ENCODE results near the gene IKBIP. TPM values are rescaled to one million over a fixed set of nuclear protein-coding genes. Genes with fewer than 3 reads are reported as not detected.

The IKBIP gene
- total and polyA plus RNA-seq, 7 experiments from 2014 or later, result 2.3 to 24.6 (median 5.8) TPM

- H3K4me1 ChIP-seq (ENCODE audit: control insufficient read depth in 2 of 2, insufficient read depth in 2 of 2, low read length in 2 of 2), result no peaks in the 10 kb centered on the region
- CTCF ChIA-PET, result interaction anchor here (1.2 to 5.4 kb wide), 3 partner anchors 9 to 87 kb away, joined by 6 to 59 read pairs (median 7); no protein-coding TSS in a partner anchor
- H3K36me3 Mint-ChIP-seq, result peaks cover 2 to 27% (median 12%) of the 10 kb centered on the region in 5 donors
- H3K36me3 ChIP-seq (ENCODE audit: control insufficient read depth in 2 of 3, insufficient read depth in 3 of 3, low read length in 3 of 3), result peaks cover 3 to 24% (median 5%) of the 10 kb centered on the region in 3 experiments
- H3K27ac ChIP-seq (ENCODE audit: low read depth, low read length), result no peak overlapping the region
- H3K9me3 Mint-ChIP-seq, result no peaks in the 10 kb centered on the region
- ATAC-seq, result peak; percentile 64
- H3K4me1 Mint-ChIP-seq, result peaks cover 4 to 18% (median 12%) of the 10 kb centered on the region in 7 donors
- POLR2A ChIA-PET, result interaction anchor here (1.0 kb wide), 1 partner anchor 87 kb away, joined by 3 read pairs; no protein-coding TSS in a partner anchor
- H3K27me3 Mint-ChIP-seq, result no peaks in the 10 kb centered on the region
- H3K27ac Mint-ChIP-seq, result peak overlapping the region in 1 of 9 donors; percentile 70
- peak in 7 of 9 donors; percentile 32 to 69 (median 51) for DNase-seq
- no peak overlapping the region for H3K4me3 Mint-ChIP-seq
- intact Hi-C loops (cut with micrococcal nuclease), result loop anchor here (1.0 to 2.0 kb wide), 8 partner anchors 9 to 229 kb away; partner anchors contain the start of genes APAF1 (in 1 of the 2), IKBIP (in 1 of the 2) and SLC25A3 (in 1 of the 2)
- no peak overlapping the region for H3K4me3 ChIP-seq (ENCODE audit: low read length)
- no peaks in the 10 kb centered on the region for H3K9me3 ChIP-seq (ENCODE audit: control insufficient read depth in 2 of 3, low read length in 3 of 3)
- H3K27me3 ChIP-seq (ENCODE audit: control insufficient read depth in 2 of 2, insufficient read depth in 2 of 2, low read length in 2 of 2), result no peaks in the 10 kb centered on the region
These were observed 9.4 kb upstream of the IKBIP start for GRCh38 chr12:98653866-98654493.

- no peak overlapping the region for H3K4me3 ChIP-seq (ENCODE audit: low read length)
- Mint-ChIP-seq H3K36me3 (peaks cover 0 to 11% (median 5%) of the 10 kb centered on the region in 5 donors), H3K4me3 (no peak overlapping the region), H3K27me3 (no peaks in the 10 kb centered on the region), H3K27ac (no peak overlapping the region), H3K4me1 (peaks cover 11 to 28% (median 17%) of the 10 kb centered on the region in 7 donors), H3K9me3 (no peaks in the 10 kb centered on the region)
- H3K36me3 ChIP-seq (ENCODE audit: control insufficient read depth in 2 of 3, insufficient read depth in 3 of 3, low read length in 3 of 3), result peaks cover 0 to 11% (median 3%) of the 10 kb centered on the region in 3 experiments
- intact Hi-C loops (cut with micrococcal nuclease), result no loop called here
- CTCF ChIA-PET, result interaction anchor here (0.6 to 5.4 kb wide), 7 partner anchors 11 to 226 kb away, joined by 3 to 59 read pairs (median 3); no protein-coding TSS in a partner anchor
- H3K4me1 ChIP-seq (ENCODE audit: control insufficient read depth in 2 of 2, insufficient read depth in 2 of 2, low read length in 2 of 2), result peaks cover 0 to 4% of the 10 kb centered on the region in 2 donors
- H3K27ac ChIP-seq (ENCODE audit: low read depth, low read length), result no peak overlapping the region
- ATAC-seq, result no peak
- POLR2A ChIA-PET, result interaction anchor here (1.2 to 1.6 kb wide), 3 partner anchors 13 to 58 kb away, joined by 4 to 6 read pairs (median 4); partner anchors contain the start of gene SLC25A3
- H3K9me3 ChIP-seq (ENCODE audit: control insufficient read depth in 2 of 3, low read length in 3 of 3), result no peaks in the 10 kb centered on the region
- DNase-seq, result no peak
- H3K27me3 ChIP-seq (ENCODE audit: control insufficient read depth in 2 of 2, insufficient read depth in 2 of 2, low read length in 2 of 2), result no peaks in the 10 kb centered on the region
These were observed 6.7 kb upstream of the IKBIP start for GRCh38 chr12:98651328-98651727.

- Mint-ChIP-seq H3K36me3 (peaks cover 0 to 10% (median 5%) of the 10 kb centered on the region in 5 donors), H3K27ac (peak overlapping the region; percentile 39 to 90 (median 74)), H3K4me1 (peaks cover 7 to 40% (median 26%) of the 10 kb centered on the region in 7 donors), H3K4me3 (peak overlapping the region; percentile 81 to 100 (median 96)), H3K27me3 (no peaks in the 10 kb centered on the region), H3K9me3 (no peaks in the 10 kb centered on the region)
- H3K4me1 ChIP-seq (ENCODE audit: control insufficient read depth in 2 of 2, insufficient read depth in 2 of 2, low read length in 2 of 2), result peaks cover 0 to 8% of the 10 kb centered on the region in 2 donors
- ATAC-seq, result no peak
- peak overlapping the region; percentile 28 for H3K27ac ChIP-seq (ENCODE audit: low read depth, low read length)
- no peaks in the 10 kb centered on the region for H3K27me3 ChIP-seq (ENCODE audit: control insufficient read depth in 2 of 2, insufficient read depth in 2 of 2, low read length in 2 of 2)
- intact Hi-C loops (cut with micrococcal nuclease), result no loop called here
- no peaks in the 10 kb centered on the region for H3K9me3 ChIP-seq (ENCODE audit: control insufficient read depth in 2 of 3, low read length in 3 of 3)
- peak overlapping the region; percentile 72 for H3K4me3 ChIP-seq (ENCODE audit: low read length)
- ChIA-PET POLR2A (interaction anchor here (0.7 to 1.6 kb wide), 4 partner anchors 24 to 133 kb away, joined by 3 to 20 read pairs (median 4); partner anchors contain the start of gene SLC25A3), CTCF (interaction anchor here (0.7 to 2.1 kb wide), 3 partner anchors 40 to 77 kb away, joined by 3 to 5 read pairs (median 3); partner anchors contain the start of gene SLC25A3)
- DNase-seq, result peak in 1 of 9 donors; percentile 10
- peaks cover 0 to 25% (median 3%) of the 10 kb centered on the region in 3 experiments for H3K36me3 ChIP-seq (ENCODE audit: control insufficient read depth in 2 of 3, insufficient read depth in 3 of 3, low read length in 3 of 3)
These were observed 1.9 kb upstream of the IKBIP start for GRCh38 chr12:98646294-98647090.

- no peaks in the 10 kb centered on the region for H3K27me3 ChIP-seq (ENCODE audit: control insufficient read depth in 2 of 2, insufficient read depth in 2 of 2, low read length in 2 of 2)
- H3K4me3 Mint-ChIP-seq, result peak overlapping the region; percentile 90 to 100 (median 96)
- ChIA-PET POLR2A (interaction anchor here (0.7 to 1.6 kb wide), 3 partner anchors 25 to 132 kb away, joined by 3 to 20 read pairs (median 4); partner anchors contain the start of gene SLC25A3), CTCF (interaction anchor here (0.7 to 2.1 kb wide), 3 partner anchors 39 to 76 kb away, joined by 3 to 5 read pairs (median 3); partner anchors contain the start of gene SLC25A3)
- ATAC-seq (no peak), DNase-seq (peak in 4 of 9 donors; percentile 5 to 12 (median 8))
- no peaks in the 10 kb centered on the region for H3K27me3 Mint-ChIP-seq
- peak overlapping the region; percentile 76 for H3K27ac ChIP-seq (ENCODE audit: low read depth, low read length)
- peaks cover 0 to 12% (median 5%) of the 10 kb centered on the region in 5 donors for H3K36me3 Mint-ChIP-seq
- H3K9me3 Mint-ChIP-seq, result no peaks in the 10 kb centered on the region
- peaks cover 0 to 25% (median 3%) of the 10 kb centered on the region in 3 experiments for H3K36me3 ChIP-seq (ENCODE audit: control insufficient read depth in 2 of 3, insufficient read depth in 3 of 3, low read length in 3 of 3)
- intact Hi-C loops (cut with micrococcal nuclease), result loop anchor here (1.0 to 2.0 kb wide), 7 partner anchors 9 to 1739 kb away; partner anchors contain the start of genes NEDD1 (in 2 of the 2), SLC25A3 (in 2 of the 2), TMPO (in 2 of the 2) and BLTP3B (in 1 of the 2)
- peak overlapping the region; percentile 56 to 91 (median 88) for H3K27ac Mint-ChIP-seq
- H3K4me1 ChIP-seq (ENCODE audit: control insufficient read depth in 2 of 2, insufficient read depth in 2 of 2, low read length in 2 of 2), result peaks cover 0 to 8% of the 10 kb centered on the region in 2 donors
- H3K4me1 Mint-ChIP-seq, result peaks cover 7 to 40% (median 27%) of the 10 kb centered on the region in 7 donors
- H3K9me3 ChIP-seq (ENCODE audit: control insufficient read depth in 2 of 3, low read length in 3 of 3), result no peaks in the 10 kb centered on the region
- H3K4me3 ChIP-seq (ENCODE audit: low read length), result peak overlapping the region; percentile 72
These were observed 1.0 kb upstream of the IKBIP start for GRCh38 chr12:98645572-98646067.

- ChIA-PET CTCF (interaction anchor here (0.6 to 1.3 kb wide), 3 partner anchors 10 to 78 kb away, joined by 3 to 6 read pairs (median 3); no protein-coding TSS in a partner anchor), POLR2A (interaction anchor here (1.1 to 2.3 kb wide), 3 partner anchors 51 to 131 kb away, joined by 3 to 24 read pairs (median 9); partner anchors contain the start of genes SLC25A3 and TMPO)
- Mint-ChIP-seq H3K27ac (peak overlapping the region; percentile 79 to 95 (median 90)), H3K4me3 (peak overlapping the region; percentile 94 to 100 (median 98)), H3K36me3 (peaks cover 0 to 7% (median 1%) of the 10 kb centered on the region in 5 donors), H3K4me1 (peaks cover 7 to 40% (median 28%) of the 10 kb centered on the region in 7 donors), H3K9me3 (no peaks in the 10 kb centered on the region), H3K27me3 (no peaks in the 10 kb centered on the region)
- Histone ChIP-seq H3K27me3 (ENCODE audit: control insufficient read depth in 2 of 2, insufficient read depth in 2 of 2, low read length in 2 of 2) (no peaks in the 10 kb centered on the region), H3K9me3 (ENCODE audit: control insufficient read depth in 2 of 3, low read length in 3 of 3) (no peaks in the 10 kb centered on the region), H3K36me3 (ENCODE audit: control insufficient read depth in 2 of 3, insufficient read depth in 3 of 3, low read length in 3 of 3) (peaks cover 0 to 15% (median 0%) of the 10 kb centered on the region in 3 experiments), H3K27ac (ENCODE audit: low read depth, low read length) (peak overlapping the region; percentile 76), H3K4me1 (ENCODE audit: control insufficient read depth in 2 of 2, insufficient read depth in 2 of 2, low read length in 2 of 2) (peaks cover 0 to 8% of the 10 kb centered on the region in 2 donors), H3K4me3 (ENCODE audit: low read length) (peak overlapping the region; percentile 72)
- DNase-seq (no peak), ATAC-seq (peak; percentile 2)
- intact Hi-C loops (cut with micrococcal nuclease), result loop anchor here (1.0 to 2.0 kb wide), 3 partner anchors 10 to 1738 kb away; partner anchors contain the start of genes BLTP3B (in 1 of the 2) and NEDD1 (in 1 of the 2)
These were observed 216 bp downstream of the IKBIP start for GRCh38 chr12:98644433-98644711.

Measured in naive thymus-derived CD4-positive, alpha-beta T cell (primary cell).